ENCODE measurements around the gene INSRR.

INSRR gene

GRCh38 chr1:156822680-156823079 lies 36.2 kb downstream of the INSRR start:
- no peak for FAIRE-seq

- FAIRE-seq: no peak
Observed at GRCh38 chr1:156821801-156822200, 37.1 kb downstream of the INSRR start.

- no peak for FAIRE-seq
Observed at GRCh38 chr1:156816561-156817328, 42.2 kb downstream of the INSRR start, which contains the start of gene SH2D2A. Gene SH2D2A (minus strand): TSS chr1:156816848. CDS start chr1:156816708, 140 bp downstream.

DNA sequence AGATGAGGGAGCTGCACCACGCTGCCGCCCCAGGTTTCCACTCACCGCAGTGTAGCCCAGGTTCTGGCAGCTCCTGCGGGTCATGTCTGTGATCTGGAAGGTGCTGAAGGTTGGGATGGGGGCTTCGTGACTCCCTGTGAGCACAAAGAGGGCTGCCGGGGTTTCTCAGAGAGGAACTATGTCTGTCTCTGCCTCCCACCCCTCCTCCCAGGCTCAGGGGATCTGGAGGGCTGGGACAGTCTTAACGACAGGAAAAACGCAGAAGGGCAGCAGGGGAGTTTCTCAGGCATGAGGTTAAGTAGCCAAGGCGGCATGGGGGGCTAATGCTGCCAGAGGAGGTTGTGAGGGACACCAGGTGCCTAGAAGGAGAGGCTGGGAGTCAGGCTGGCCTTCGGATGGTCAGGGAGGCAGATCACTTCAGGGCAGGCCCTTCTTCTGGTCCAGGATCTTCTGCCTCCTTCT lies 42.9 kb downstream of the INSRR start:
- no peak for FAIRE-seq

GRCh38 chr1:156815307-156815826 lies 43.5 kb downstream of the INSRR start:
- no peak for FAIRE-seq

GRCh38 chr1:156814571-156815260 lies 44.2 kb downstream of the INSRR start:
- FAIRE-seq: no peak

GRCh38 chr1:156813750-156814570 lies 45.0 kb downstream of the INSRR start:
- no peak for FAIRE-seq

GRCh38 chr1:156813298-156813697 lies 45.6 kb downstream of the INSRR start:
- no peak for FAIRE-seq

DNA sequence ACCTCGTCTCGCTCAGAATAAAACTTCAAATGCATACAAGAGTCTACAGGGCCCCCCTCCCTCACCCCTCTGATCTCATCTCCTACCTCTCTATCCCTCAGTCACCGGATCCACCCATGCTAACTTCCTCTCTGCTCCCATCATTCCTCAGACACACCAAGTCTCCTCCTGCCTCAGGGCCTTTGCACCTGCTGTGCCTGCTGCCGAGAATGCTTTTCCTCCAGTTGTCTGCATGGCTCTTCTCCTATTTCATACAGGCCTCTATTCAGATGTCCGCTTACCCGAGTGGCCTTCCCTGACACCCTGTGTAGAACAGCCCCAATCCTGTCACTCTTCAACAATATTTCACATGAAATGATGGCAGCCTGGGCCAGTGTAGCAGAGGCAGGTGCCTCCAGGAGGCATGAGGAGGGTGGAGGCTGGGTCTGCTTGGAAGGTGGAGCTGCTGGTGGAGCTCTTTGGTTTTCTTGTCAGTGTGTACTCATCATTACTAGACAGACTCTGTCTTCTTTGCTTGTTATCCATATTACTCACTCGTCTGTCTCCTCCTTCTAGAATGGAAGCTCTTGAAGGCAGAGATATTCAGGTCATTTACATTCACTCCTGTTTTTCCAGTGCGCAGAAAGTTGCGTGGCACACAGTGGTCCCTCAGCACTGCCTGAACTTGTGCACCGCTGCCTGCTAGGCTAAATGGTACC lies 46.5 kb downstream of the INSRR start:
- FAIRE-seq: no peak

GRCh38 chr1:156811168-156811567 lies 47.7 kb downstream of the INSRR start:
- no peak for FAIRE-seq

GRCh38 chr1:156809711-156810366 lies 49.1 kb downstream of the INSRR start:
- FAIRE-seq: no peak

GRCh38 chr1:156809281-156809680 lies 49.6 kb downstream of the INSRR start:
- FAIRE-seq: no peak

DNA sequence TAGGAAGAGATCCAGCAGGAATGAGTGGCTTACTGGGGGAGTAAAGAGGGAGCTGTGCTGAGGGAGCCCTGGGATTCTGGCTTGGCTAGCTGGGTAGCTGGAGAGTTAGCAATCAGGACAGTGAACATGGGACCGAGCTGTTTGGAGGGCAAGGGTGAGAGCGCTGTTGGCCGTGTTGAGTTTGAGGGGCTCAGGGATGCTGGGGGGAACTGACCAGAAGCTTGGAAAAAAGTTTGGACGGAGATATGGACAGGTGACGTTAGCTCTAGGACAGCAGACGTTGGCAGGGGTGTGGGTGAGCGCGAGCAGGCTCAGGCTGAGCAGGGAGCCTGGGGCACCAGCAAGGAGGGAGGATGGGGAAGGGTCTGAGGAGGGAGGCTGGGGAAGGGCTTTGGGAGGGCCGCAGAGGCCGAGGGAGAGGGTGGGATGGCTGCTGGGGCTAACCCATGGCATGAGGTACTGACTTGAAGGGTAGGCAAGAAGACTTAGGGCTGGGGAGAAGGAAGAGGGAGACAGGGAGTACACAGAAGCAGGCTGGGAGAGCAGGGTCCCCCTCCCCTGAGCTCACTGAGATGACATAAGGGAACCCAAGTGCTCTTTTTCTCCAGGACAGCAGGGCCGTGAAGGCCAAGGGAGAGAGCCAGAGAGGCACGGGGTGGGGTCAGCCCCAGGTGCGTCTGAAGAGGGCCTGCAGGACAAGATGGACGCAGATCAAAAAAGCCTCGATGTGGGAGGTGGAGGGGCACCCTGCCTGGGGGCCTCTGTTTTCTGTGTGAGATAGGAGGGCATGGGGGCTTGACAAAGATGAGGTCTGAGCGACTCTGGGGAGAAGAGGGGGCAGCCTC lies 50.5 kb downstream of the INSRR start:
- no peak for FAIRE-seq

GRCh38 chr1:156807627-156808026 lies 51.3 kb downstream of the INSRR start:
- FAIRE-seq: no peak

DNA sequence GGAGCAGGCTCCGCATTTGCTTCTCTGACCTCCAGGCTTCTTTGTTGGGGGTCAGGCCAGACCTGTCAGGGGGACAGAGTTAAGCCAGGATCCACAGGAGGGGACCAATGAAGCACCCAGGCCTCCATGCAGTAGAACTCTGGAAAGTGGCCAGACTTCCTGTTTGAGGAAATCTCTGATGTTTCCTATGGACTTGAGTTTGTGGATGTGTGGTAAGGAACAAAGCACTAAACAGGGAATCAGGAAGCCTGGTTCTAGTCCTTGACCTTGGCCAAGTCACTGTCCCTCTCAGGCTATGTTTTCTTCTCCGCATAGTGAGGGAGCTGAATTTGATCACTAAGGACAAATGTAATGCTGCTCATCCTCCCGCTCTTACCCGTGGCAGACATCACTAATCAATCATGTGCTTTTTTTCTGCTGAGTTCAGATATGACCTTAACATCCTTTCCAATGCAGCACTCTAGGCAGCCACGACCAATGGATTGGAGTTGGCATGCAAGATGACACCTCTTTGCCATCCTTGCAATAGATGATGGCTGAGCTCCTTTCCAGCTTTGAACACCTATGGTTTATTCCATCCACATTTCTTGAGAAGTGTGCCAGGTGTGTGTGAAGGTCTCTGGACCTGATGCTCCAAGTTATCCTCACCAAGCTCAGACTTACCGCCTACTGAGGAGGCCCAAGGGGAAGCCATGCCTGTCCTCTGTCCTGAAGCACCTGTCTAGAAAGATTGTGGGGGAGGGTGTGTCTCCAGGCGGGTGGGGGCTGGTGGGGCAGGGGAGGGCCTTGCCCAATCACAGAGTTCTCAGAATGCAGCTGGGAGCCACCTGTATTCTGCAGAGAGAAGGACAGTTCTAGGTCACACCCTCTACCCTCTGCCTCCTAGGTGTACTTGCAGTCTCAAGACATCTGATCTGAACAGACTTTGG lies 52.1 kb downstream of the INSRR start:
- no peak for FAIRE-seq

- FAIRE-seq: no peak
Observed at GRCh38 chr1:156805766-156806511, 53.0 kb downstream of the INSRR start.

DNA sequence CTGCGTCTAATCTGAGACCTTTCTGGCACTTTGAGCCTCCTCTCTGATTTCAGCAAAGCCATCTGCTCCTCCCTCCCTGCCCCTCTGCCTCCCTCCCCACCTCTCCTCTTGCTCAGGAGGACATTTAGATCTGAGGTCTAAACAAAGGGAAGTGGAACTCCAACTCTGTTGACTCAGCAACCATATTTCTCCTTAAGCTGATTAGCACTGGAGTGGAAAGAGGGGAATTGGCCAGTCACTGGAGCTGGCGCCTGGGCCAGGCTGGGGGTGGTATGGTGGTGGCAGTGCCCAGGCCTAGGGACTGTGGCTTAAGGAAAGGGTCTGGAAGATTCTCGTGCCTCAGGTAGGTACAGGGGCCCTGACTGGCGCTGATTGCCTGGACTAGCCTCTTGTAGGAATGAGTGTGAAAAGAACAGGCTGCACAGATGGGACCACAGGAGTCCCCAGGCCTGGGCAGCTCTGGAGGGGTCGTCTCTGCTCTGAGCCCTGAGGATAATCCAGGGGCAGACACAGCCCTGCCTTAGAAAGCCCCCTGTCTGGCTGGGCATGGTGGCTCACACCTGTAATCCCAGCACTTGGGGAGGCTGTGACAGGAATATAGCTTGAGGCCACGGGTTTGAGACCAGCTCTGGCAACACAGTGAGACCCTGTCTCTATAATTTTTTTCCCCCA lies 54.2 kb downstream of the INSRR start:
- no peak for FAIRE-seq

- no peak for FAIRE-seq
Observed at GRCh38 chr1:156804026-156804425, 54.9 kb downstream of the INSRR start.

All from A204.1 (cell line).